Transverse colon (tissue), 4 donors: Measurements from ENCODE around the gene HDAC4.

Experiments used
- CTCF ChIP-seq, 5 experiments: fragments of 200-600 bp in 3 of 5; fragments of 450-650 bp in 2 of 5; sonication (generic) in 3 of 5; IDR thresholded peaks; 1 replicate in 2 of 5; 2 replicates in 3 of 5; pipeline ENCODE4 v1.5.1; 2016 to 2017; ENCODE audit warnings: antibody characterized with exemption in 5 of 5, inconsistent platforms in 3 of 5, mild to moderate bottlenecking in 2 of 5, moderate library complexity in 1 of 5
- EP300 ChIP-seq: sonication (generic); formaldehyde crosslinking; IDR thresholded peaks from one replicate; pipeline ENCODE4 v1.6.1; 2017; ENCODE audit warnings: antibody characterized with exemption, low read depth
- POLR2A ChIP-seq: fragments of 450-650 bp; IDR thresholded peaks from one replicate; pipeline ENCODE4 v1.6.1; 2016; ENCODE audit warnings: antibody characterized with exemption, mild to moderate bottlenecking, moderate library complexity
- POLR2AphosphoS5 ChIP-seq, 3 donors: sonication (generic); formaldehyde crosslinking; IDR thresholded peaks; one replicate each; pipeline ENCODE4 v1.6.1; 2016; ENCODE audit warnings: antibody characterized with exemption in 3 of 3

GRCh38 chr2:239038773-239039478 is 361.9 kb downstream of the HDAC4 start:
- no peak for TF ChIP-seq CTCF (IDR thresholded peaks at IDR 0.05)
- no peak for TF ChIP-seq POLR2A
- TF ChIP-seq POLR2AphosphoS5 (IDR thresholded peaks at IDR 0.05), result no peak
- no peak for TF ChIP-seq EP300
